Prostate gland (tissue), 2 donors: Measurements from ENCODE around the gene BCAS3.

ENCODE experiments used
- POLR2A ChIP-seq: fragments of 450-650 bp; IDR thresholded peaks from one replicate; pipeline ENCODE4 v1.6.1; 2016; ENCODE audit warnings: antibody characterized with exemption, mild to moderate bottlenecking
- TF ChIP-seq, protein P1 (sequence below), 4 experiments: fragments of 200-600 bp in 2 of 4; fragments of 450-650 bp in 2 of 4; sonication (generic) in 2 of 4; IDR thresholded peaks; 1 replicate in 3 of 4; 2 replicates in 1 of 4; pipeline ENCODE4 v1.5.1; 2016 to 2019; ENCODE audit warnings: antibody characterized with exemption in 4 of 4, mild to moderate bottlenecking in 2 of 4, moderate library complexity in 2 of 4

DNA sequence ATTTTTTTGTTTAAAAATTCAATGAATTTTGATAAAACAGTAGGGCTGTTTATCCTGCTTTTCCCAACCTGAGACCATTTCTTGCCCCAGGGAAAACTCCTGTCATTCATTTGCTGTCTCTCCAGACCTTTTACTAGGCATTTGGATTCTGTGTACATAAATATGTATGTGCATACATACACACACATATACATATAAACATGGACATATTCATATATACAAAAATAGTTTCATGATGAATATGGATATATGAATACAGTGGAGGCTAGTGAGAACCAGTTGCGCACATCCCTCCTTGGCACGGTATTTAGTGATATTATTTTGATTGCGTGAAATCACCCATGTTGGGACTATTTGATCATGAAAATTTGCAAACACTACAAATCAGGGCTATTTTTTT is 269.9 kb downstream of the BCAS3 start:
- no peak for TF ChIP-seq POLR2A
- TF ChIP-seq, protein P1, sequence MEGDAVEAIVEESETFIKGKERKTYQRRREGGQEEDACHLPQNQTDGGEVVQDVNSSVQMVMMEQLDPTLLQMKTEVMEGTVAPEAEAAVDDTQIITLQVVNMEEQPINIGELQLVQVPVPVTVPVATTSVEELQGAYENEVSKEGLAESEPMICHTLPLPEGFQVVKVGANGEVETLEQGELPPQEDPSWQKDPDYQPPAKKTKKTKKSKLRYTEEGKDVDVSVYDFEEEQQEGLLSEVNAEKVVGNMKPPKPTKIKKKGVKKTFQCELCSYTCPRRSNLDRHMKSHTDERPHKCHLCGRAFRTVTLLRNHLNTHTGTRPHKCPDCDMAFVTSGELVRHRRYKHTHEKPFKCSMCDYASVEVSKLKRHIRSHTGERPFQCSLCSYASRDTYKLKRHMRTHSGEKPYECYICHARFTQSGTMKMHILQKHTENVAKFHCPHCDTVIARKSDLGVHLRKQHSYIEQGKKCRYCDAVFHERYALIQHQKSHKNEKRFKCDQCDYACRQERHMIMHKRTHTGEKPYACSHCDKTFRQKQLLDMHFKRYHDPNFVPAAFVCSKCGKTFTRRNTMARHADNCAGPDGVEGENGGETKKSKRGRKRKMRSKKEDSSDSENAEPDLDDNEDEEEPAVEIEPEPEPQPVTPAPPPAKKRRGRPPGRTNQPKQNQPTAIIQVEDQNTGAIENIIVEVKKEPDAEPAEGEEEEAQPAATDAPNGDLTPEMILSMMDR (IDR thresholded peaks at IDR 0.05) = no peak
